ENCODE results near the gene ZNF692.
"Not testable (repeated sequence)": the region's sequence is repeated elsewhere in the genome, so short reads cannot be mapped to it uniquely, and the experiment has no call there.

The ZNF692 gene

GRCh38 chr1:248807067-248807737 is 51.7 kb downstream of the ZNF692 start:
- peak; percentile 33 for DNase-seq

- DNase-seq, result no peak
Measured at GRCh38 chr1:248805876-248806275, 53.0 kb downstream of the ZNF692 start.

- no peak for DNase-seq
Measured at GRCh38 chr1:248804771-248805681, 53.9 kb downstream of the ZNF692 start.

GRCh38 chr1:248803501-248803900 is 55.4 kb downstream of the ZNF692 start:
- DNase-seq, result not testable (repeated sequence)

GRCh38 chr1:248802454-248802853 is 56.4 kb downstream of the ZNF692 start:
- no peak for DNase-seq

GRCh38 chr1:248800459-248800858 is 58.4 kb downstream of the ZNF692 start:
- DNase-seq, result no peak

All from fibroblast of skin of back (primary cell).